ENCODE measurements around the gene KLF7.
A peak's percentile ranks its signal among the peaks of the same experiment; 100 is the strongest.

KLF7 gene

DNA sequence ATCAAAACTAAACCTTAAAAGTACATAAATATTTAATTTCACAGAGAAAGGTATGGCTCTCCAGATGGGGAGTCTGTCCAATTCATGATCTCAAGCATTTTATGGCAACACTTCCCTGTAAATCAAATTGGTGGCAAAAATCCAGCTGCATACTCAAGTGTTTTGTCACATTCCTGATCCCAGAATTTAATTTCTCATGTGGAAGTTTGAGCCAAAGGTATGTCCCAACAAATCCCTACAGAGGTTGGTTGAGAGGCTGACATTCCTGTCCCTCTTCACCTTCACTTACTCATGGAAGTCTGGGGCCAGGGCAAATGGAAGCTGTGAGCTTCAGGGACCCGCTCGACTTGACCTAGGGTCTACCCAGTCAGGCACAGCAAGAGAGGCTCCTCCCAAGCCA is 17.7 kb downstream of the KLF7 start:
- no peak for DNase-seq

- DNase-seq: no peak
Observed at GRCh38 chr2:207144173-207144785, 21.5 kb downstream of the KLF7 start.

GRCh38 chr2:207143215-207144172 is 22.3 kb downstream of the KLF7 start:
- peak; percentile 67 to 74 for DNase-seq

- DNase-seq: peak; percentile 38 to 54
Observed at GRCh38 chr2:207142461-207142860, 23.3 kb downstream of the KLF7 start.

- no peak for DNase-seq
Observed at GRCh38 chr2:207141386-207141785, 24.4 kb downstream of the KLF7 start.

- DNase-seq: no peak
Observed at GRCh38 chr2:207140265-207140664, 25.5 kb downstream of the KLF7 start.

DNA sequence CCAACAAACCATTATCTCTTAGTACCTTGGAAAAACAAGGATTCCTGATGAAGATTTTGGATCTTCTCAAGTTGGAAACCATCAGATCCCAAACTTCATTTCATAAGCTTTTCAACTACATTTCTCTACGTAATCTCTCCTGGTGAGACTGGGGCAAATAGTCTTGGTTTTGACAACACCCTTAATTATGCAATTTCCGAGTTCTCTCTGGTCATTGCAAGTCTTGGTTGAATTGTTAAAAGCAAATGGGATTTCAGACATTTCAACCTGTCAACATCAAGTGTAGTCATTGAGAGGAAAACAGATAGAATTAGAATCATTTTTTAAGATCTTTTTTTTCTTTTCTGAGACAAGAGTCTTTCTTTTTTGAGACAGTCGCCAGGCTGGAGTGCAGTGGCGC is 26.2 kb downstream of the KLF7 start:
- DNase-seq: no peak

GRCh38 chr2:207138627-207139297 is 27.0 kb downstream of the KLF7 start:
- no peak for DNase-seq

- no peak for DNase-seq
Observed at GRCh38 chr2:207137596-207138337, 28.0 kb downstream of the KLF7 start.

- DNase-seq: no peak
Observed at GRCh38 chr2:207136874-207137273, 28.9 kb downstream of the KLF7 start.

DNA sequence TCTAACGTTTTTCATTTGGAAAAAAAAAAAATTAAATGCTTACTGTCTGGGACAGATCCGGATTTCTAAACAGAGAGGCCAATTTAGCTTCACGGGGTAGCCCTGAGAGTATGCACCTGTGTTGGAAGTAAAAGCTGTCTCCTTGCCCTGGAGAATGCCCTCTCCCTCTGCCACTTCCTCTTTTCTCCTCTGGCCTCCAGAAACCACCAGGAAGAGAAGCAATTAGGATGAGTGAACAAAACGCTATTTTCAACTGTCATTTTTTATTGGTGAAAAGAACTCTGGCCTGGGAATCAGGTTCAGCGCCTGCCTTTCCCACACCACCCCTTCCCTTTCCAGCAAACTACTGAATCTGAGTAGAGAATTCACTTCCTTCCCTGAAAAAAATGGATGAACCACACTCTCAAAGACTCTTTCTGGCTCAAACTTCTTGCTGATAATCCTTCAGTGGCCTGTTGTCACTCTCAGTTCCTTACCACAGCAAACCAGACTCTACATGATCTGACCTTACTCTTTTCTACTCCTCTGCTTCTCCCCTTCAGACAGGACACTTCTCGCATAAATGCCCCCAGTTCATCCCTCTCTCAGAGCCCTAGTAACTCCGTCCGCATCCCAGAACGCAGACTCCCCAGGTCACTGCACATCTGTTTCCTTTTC is 29.8 kb downstream of the KLF7 start:
- no peak for DNase-seq

DNA sequence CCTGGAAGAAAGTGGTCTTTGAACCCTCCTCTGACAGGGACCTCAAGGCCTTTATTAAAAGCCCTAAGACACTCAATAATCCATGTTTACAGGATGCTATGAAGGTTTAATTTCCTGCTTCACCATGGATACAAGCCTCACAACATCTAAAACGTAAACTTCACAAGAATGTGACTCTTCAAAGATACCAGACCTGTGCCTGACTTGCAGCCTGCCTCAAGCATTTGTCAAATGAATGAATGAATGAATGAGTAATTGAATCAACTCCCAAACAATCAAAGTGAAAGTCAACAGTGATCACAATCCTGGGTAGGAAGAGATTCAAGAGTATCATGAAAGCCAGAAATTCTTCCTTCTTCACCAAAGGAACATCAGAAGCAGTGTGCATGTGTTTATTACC is 30.4 kb downstream of the KLF7 start:
- peak in 1 of 2 donors; percentile 28 for DNase-seq

DNA sequence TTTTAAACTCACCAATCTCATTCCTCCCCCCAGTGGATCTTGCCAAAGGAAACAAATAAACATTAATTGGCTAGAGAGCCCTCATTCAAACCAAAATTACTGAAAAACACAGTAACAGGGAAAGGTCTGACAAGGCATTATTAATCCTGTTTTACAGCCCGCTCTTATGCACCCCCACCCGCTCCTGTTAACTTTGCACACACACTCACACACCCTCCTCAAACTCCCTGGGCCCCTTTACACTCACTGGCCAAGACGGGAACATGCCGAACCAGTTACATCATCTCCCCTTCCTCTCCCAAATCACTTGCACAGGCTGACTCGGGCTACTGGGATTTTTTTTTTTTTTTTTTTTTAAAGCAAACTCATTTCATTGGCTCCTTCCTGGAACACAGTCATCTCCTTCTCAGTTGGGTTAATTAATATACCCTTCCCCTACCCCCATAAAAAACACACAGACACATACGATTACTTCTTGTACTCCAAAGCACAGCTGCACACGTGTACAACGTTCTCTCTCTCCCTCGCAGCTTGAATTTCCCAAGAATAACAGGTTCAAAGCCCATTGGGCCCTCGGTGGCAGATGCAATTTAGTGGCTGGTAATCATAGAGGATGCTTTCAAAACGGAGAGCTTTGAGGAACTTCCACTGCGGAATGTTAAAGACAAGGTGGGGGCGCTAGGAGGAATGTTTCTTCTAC is 31.8 kb downstream of the KLF7 start:
- no peak for DNase-seq

DNA sequence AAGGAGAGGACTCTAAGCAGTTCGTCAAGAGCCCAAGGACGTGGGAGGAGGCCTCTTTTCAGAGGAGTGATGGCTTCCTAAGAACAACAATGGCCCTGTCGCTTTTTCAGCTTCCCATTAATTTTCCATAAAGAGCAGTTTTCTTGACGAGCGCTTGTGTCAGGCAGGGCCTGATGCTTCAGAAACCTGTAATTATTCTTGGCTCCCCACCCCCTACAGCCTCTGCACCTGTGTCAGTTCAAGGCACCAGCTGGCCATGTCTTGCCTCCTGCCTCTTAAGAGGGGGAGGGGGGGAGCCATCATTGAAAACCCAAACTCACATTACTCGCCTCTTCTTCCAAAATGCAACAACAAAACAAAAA is 32.3 kb downstream of the KLF7 start:
- no peak for DNase-seq

GRCh38 chr2:207132019-207132418 is 33.7 kb downstream of the KLF7 start:
- no peak for DNase-seq

- no peak for DNase-seq
Observed at GRCh38 chr2:207131594-207131993, 34.2 kb downstream of the KLF7 start.

DNA sequence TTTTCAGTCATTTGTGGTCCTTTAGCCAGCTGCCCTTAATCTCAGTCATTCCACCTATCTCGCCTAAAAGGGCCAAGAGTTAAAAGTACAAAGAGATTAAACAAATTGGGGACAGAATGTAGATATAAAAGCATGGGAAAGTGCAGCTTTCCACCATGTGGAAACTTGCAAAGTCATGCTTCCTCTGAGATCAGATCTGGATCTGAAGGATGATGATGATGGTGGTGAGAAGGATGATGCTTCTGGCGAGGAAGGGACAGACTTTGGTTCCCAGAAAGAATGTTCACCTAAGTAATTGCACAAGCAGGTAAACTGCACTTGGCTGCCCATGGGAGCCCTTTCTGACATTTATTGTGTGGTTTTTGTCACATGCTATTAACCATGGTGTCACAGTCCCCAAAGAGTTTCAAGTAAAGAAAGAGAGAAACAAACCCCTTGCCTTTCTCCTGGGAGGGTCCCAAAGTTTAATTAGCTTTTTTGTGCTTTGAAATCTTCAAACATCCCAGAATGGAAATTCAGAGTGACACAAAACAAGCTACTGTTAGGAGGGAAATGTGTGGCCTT is 34.7 kb downstream of the KLF7 start:
- DNase-seq: no peak

DNA sequence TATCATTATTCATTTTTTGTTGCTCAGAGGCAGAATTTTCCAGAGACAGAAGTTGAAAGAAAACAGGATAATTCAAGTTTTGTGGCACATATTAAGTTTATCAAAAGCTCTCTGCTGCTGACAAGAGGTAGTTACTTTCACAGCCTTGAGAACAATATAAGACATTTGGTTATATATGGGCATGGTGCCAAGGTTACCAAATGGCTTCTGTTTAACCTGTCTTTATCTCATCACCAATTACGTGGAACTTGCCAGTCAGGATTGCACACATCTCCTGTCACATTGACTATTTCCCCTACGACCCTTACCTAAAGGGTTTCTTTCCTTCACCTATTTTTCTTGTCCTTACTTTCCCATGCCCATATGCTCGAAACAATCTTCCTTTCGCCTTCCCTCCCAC is 35.9 kb downstream of the KLF7 start:
- DNase-seq: no peak

GRCh38 chr2:207128867-207129266 is 36.9 kb downstream of the KLF7 start:
- no peak for DNase-seq

DNA sequence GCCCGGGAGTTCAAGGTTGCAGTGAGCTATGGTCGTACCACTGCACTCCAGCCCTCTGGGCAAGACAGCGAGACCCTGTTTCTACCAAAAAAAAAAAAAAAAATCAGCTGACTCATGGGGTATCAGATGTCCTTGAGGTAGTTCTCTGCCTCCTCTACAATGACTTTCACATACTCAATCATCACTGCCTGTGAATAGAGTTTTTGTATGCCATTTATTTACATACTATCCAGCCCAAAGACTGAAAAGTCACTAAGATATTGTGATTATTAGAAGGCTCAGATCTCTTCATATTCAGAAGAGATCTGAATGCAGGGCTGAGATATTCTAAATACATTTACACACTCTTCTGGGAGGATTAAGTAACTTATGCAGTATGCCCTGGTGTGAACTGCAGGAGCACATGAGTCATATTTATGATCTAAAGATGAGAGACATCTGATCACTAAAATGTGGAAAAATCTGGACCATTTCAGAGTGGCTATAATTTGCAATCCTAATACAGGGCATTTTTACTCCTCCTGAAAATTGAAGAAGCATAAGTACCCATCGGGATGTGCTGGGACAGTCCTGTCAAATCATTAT is 38.9 kb downstream of the KLF7 start:
- DNase-seq: no peak

DNA sequence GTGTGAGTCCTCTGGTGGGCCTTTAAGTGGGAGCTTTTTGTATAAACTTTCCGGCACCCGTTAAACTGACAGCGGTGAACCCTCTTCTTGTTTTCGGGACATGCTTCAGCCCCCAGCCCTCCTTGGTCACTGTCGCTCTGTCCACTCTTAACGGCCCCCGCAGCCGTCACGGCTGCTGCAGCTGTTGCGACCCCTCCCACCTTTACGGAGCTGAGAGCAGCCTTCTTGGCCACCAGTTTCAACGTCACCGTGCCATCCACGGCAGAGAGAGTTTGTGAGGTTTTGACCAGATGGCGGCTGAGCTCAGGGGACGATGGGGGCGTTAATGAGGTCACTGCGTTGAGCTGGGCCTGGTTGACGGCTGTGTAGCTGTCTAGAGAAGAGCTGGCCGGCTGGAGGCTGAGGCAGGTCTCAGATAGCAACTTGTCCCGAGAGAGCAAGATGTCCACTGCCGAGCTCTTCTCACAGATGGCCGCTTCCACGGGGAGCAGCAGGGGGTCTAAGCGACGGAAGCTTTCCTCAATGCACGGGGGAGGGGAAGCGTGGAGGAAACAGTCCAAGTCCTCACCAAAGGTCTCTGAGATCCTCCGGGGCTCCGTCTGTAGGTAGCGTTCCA is 41.9 kb downstream of the KLF7 start:
- no peak for DNase-seq
